Forelimb muscle (tissue), 1 donor: Measurements from ENCODE around the gene MAPKAP1. TPM values are rescaled to one million over a fixed set of nuclear protein-coding genes. Genes with fewer than 3 reads are reported as not detected.
A peak's percentile ranks its signal among the peaks of the same experiment; 100 is the strongest.

Experiments used
- DNase-seq: peaks from one replicate; pipeline ENCODE4 v3.0.0-alpha.2; 2013; ENCODE audit warnings: low read depth
- polyA plus RNA-seq: library from polyadenylated mRNA; unstranded; fragments of 120-200 nt; gene quantifications from one replicate; pipeline ENCODE4 v1.2.1, GENCODE V29; 2013; ENCODE audit not compliant: insufficient read length

MAPKAP1 gene
- polyA plus RNA-seq, 1 donor, result 67.7 TPM

GRCh38 chr9:125536167-125536772 is 170.7 kb downstream of the MAPKAP1 start:
- no peak for DNase-seq

GRCh38 chr9:125534971-125535701 is 171.9 kb downstream of the MAPKAP1 start:
- DNase-seq, result no peak

GRCh38 chr9:125532812-125533594 is 174.0 kb downstream of the MAPKAP1 start:
- DNase-seq, result no peak

GRCh38 chr9:125532412-125532811 is 174.6 kb downstream of the MAPKAP1 start:
- no peak for DNase-seq

- DNase-seq, result no peak
Measured at GRCh38 chr9:125529589-125530515, 177.2 kb downstream of the MAPKAP1 start.

GRCh38 chr9:125529107-125529506 is 177.9 kb downstream of the MAPKAP1 start:
- no peak for DNase-seq

GRCh38 chr9:125527471-125528002 is 179.5 kb downstream of the MAPKAP1 start:
- no peak for DNase-seq

- DNase-seq, result peak; percentile 98
Measured at GRCh38 chr9:125525921-125526631, 180.9 kb downstream of the MAPKAP1 start.

GRCh38 chr9:125524583-125525355 is 182.2 kb downstream of the MAPKAP1 start:
- DNase-seq, result peak; percentile 75

GRCh38 chr9:125523681-125524080 is 183.3 kb downstream of the MAPKAP1 start:
- DNase-seq, result no peak

- no peak for DNase-seq
Measured at GRCh38 chr9:125522328-125522725, 184.7 kb downstream of the MAPKAP1 start.

GRCh38 chr9:125521462-125522327 is 185.3 kb downstream of the MAPKAP1 start:
- no peak for DNase-seq

GRCh38 chr9:125519734-125520133 is 187.3 kb downstream of the MAPKAP1 start:
- DNase-seq, result no peak

GRCh38 chr9:125517577-125517976 is 189.4 kb downstream of the MAPKAP1 start:
- no peak for DNase-seq

GRCh38 chr9:125515983-125516940 is 190.7 kb downstream of the MAPKAP1 start:
- no peak for DNase-seq

GRCh38 chr9:125515281-125515680 is 191.7 kb downstream of the MAPKAP1 start:
- no peak for DNase-seq

- DNase-seq, result no peak
Measured at GRCh38 chr9:125514468-125514867, 192.5 kb downstream of the MAPKAP1 start.
